Activated T-helper 9 cell treated with anti-CD3 and anti-CD28 coated beads, Interleukin-2, amount 50 U/mL, for 16 hours (primary cell): ENCODE data around the gene JSRP1.
"Not testable (repeated sequence)": the region's sequence is repeated elsewhere in the genome, so short reads cannot be mapped to it uniquely, and the experiment has no call there.

Experiments used
- DNase-seq: peaks from one replicate; pipeline ENCODE4 v3.0.0-alpha.2; 2020; ENCODE audit warnings: low read depth

Gene JSRP1

GRCh38 chr19:2282062-2282861 is 26.0 kb upstream of the JSRP1 start, which contains the start of gene PEAK3:
Gene PEAK3, minus strand, starts transcription at chr19:2282175. Its CDS starts 1,244 bp downstream, at chr19:2280931.
- no peak for DNase-seq

DNA sequence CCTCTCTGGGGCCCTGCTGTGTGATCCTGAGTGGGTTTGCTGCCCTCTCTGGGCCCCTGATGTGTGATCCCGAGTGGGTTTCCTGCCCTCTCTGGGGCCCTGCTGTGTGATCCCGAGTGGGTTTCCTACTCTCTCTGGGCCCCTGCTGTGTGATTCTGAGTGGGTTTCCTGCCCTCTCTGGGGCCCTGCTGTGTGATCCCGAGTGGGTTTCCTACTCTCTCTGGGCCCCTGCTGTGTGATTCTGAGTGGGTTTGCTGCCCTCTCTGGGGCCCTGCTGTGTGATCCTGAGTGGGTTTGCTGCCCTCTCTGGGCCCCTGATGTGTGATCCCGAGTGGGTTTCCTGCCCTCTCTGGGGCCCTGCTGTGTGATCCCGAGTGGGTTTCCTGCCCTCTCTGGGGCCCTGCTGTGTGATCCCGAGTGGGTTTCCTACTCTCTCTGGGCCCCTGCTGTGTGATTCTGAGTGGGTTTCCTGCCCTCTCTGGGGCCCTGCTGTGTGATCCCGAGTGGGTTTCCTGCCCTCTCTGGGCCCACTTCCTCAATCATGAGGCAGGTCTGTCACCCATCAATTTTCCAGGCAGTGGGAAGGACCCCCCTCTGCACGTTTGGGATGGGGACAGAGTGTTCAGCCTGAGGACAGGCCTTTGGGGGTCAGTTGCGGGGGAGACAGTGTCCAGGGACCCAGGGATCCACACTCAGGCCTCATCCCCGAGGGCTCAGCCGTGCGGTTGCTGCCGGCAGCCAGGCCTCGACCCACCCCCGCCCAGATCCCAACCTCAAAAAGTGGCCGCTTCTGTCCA is 25.2 kb upstream of the JSRP1 start:
- not testable (repeated sequence) for DNase-seq

- no peak for DNase-seq
Measured at GRCh38 chr19:2280633-2281264, 24.5 kb upstream of the JSRP1 start.

- no peak for DNase-seq
Measured at GRCh38 chr19:2278459-2279158, 22.4 kb upstream of the JSRP1 start.

DNA sequence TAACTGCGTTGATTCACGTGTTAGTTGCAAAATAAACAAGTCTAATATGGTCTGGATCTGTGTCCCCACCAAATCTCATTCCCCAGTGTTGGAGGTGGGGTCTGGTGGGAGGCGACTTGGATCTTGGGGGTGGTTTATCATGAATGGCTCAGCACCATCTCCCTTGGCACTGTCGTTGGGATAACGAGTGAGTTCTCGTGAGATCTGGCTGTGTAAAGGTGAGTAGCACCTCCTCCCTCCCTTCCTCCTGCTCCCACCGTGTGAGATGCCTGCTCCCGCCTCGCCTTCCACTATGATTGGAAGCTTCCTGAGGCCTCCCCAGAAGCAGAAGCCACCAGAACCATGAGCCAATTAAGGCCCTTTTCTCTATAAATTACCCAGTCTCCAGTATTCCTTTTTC is 20.9 kb upstream of the JSRP1 start:
- no peak for DNase-seq

DNA sequence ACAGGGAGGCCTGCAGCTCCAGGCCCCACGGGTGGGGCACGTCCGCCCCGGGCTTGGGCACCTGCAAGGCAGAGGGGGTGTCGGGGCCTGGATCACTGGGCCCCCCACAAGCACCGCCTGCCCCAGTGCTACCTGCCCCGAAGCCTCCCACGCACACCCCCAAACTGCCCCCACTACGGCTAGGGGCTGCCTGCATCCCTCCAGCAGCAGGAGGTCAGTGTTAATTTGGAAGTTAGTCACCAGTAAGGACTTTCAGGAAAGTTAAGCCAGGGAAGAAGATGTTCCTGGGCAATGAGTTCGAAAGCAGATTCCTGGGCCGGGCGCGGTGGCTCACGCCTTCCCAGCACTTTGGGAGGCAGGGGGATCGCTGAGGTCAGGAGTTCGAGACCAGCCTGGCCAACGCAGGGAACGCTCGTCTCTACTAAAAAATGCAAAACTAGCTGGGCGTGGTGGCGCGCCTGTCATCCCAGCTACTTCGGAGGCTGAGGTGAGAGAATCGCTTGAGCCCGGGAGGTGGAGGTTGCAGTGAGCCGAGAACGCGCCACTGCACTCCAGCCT is 20.3 kb upstream of the JSRP1 start:
- no peak for DNase-seq

- DNase-seq = no peak
Measured at GRCh38 chr19:2275588-2276428, 19.6 kb upstream of the JSRP1 start.

- DNase-seq = no peak
Measured at GRCh38 chr19:2274931-2275535, 18.8 kb upstream of the JSRP1 start.

- no peak for DNase-seq
Measured at GRCh38 chr19:2274185-2274711, 18.0 kb upstream of the JSRP1 start.

DNA sequence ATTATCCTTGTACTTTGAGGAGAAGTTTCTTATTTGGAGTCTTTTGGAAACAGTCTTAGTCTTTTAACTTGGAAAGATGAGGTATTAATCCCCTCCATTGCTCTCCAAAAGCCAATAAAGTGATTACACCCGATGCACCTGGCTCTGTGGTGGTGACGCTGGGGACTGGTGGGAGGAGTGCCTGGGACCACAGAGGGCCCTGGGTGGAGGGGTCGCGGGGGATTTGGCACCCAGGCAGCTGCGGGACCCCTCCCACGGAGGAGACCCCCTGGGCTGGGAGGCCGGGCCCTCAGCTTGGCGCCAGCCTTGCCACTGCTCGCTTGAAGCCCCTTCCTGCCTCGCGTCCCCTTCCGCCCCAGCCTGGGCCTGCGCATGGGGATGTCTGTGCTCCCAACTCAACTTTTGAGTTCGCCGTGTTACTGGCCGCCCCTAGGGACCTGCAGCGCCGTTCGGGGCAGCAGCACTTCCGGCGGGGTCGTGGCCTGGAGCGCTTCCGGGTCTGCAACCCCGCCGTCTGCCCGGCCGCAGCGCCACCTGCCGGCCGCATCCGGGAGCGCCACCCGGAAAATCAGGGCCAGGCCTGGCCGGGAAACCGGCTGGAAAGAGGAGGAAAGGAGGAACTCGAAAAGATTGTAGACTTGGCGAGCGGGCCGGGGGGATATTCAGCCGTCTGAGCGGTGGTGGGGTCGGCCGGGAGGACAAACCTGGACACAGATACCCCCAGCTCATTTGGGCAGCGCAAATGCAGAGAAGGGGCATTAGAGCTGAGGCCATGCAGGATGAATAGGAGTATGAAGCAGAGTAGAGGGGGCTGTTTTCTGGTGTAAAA is 17.4 kb upstream of the JSRP1 start:
- DNase-seq = peak; percentile 70

DNA sequence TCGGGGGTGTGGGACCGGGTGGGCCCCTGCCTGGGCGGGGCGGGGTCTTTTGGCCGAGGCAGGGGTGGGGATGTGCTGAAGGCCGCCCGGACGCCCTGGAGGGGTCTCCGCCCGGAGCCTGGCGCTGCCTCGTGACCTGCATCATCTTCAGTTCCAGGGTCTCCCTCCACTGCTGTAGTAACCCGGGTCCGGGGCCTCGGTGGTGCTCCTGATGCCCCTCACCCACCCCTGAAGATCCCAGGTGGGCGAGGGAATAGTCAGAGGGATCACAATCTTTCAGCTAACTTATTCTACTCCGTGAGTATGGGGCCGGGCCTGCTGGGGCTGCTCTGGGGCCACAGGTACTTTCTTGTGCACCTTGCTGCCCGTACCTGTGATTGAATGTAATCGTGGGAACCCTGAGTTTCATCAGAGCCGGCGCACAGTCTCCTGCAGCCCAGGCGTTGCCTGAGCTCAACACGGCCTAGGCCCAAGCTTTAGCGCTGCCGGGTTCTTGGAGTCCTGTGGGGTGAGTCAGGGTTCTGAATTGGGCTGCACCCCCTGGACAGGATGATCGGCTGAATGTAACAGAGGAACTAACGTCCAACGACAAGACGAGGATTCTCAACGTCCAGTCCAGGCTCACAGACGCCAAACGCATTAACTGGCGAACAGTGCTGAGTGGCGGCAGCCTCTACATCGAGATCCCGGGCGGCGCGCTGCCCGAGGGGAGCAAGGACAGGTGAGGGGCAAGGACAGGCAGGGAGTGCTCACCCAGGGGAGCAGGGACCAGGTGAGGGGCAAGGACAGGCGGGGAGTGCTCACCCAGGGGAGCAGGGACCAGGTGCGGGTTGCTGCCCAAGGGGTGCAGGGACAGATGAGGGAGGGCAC is 15.3 kb upstream of the JSRP1 start:
- no peak for DNase-seq

DNA sequence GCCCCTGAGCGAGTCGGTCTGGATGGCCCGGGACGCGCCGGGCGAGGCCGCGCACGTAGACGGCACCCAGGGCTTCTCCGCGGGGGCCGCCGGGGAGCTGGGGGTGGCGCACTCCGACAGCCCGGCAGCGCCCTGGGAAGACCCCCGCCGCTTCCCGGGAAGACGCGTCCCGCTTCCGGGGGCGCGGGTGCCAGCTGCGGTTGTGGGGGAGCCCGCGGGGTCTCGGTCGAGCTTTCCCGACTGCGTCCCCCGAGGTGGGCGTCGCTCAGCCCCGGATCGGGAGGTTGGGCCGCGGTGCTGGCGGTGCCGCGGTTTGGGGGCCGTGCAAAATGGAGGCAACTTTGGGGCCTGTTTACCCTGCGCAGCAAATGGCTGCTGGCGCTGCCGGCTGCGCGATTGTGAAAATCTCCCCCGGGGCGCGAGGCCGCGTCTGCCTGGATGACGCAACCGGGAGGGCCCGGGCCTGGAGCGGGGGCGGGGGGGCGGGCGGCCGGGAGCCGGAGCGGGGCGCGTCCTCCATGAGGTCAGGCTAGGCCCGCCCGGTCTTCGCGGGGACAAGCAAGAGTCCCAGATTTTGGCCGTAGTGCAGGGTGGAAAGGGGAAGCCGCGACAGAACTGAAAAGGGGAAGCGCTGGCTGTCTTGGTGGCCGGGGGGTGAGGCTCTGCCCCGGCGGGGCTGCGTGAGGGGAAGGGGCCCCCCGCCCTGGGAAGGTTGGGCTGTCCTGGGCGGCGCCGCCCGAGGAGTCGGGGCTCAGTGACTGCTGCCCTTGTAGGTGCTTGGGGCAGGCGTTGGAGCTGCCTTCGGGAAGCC is 14.4 kb upstream of the JSRP1 start:
- DNase-seq = peak; percentile 66

DNA sequence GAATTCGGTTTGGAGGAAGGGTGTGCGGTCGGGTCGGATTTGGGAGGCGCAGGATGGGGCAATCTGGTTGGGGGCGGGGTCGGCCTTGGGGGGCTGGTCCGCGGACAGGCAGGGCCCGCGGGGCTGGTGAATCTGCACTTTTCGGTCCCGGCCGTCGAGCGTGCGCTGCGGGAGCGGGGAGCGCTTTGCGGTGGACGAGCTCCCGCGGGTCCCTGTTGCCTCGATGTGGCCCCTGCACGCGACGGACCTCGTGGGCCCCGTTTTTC is 13.9 kb upstream of the JSRP1 start:
- no peak for DNase-seq

DNA sequence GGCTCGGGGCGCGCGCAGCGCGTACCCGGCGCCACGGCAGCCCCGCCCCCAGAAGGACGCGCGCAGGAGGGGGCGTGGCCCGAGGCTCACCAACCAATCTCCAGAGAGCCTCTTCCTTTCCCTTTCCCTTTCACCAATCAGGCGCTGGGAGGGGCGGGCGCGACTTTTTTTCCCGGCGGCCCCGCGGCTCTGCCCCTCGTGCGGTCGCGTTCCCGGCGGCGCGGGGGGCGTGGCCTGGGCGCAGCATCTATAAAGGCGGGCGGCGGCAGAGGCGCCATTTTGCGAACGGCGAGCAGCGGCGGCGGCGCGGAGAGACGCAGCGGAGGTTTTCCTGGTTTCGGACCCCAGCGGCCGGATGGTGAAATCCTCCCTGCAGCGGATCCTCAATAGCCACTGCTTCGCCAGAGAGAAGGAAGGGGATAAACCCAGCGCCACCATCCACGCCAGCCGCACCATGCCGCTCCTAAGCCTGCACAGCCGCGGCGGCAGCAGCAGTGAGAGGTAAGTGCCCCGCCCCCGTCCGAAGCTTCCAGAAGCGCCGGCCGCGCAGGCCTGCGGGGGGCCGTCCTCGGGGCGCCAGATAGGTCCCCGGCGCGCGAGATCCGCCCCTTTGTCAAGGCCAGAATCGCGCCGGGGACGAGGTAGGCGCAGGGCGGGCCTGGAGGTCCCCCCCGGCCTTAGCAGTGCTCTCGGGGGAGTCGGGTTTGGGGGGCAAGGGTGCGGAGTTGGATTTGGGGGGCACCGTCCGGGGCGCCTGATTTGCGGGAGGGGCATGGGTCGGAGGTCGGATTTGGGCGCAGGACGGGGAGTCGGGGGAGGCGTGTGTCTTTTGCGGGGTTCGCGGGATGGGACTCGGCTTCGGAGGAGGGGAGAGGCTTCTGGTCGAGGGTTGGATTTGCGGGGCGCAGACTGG is 13.3 kb upstream of the JSRP1 start:
- DNase-seq = peak; percentile 98

DNA sequence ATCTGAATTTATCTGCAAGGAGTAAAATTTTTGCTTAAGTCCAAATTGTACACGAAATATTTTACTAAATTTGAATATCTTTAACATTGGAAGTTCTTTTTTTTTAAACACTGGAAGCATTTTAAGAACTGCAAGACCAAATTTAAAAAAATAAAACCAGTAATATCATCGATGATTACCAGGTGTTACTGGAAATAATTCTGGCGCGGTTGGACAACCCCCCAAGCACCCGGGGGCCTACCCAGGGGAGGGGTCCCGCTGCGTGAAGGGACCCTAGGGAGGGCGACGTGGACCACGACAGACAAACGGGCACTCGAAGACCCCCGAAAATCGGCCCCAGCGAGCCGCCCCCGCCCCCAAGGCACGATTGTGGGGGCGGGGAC is 12.6 kb upstream of the JSRP1 start:
- no peak for DNase-seq

- no peak for DNase-seq
Measured at GRCh38 chr19:2268480-2268830, 12.2 kb upstream of the JSRP1 start.
